ENCODE results near the gene SHISA8.

SHISA8 gene

GRCh38 chr22:41917903-41918791 lies 3.3 kb upstream of the SHISA8 start:
- FAIRE-seq (no peak), DNase-seq (ENCODE audit: insufficient read length, low spot score) (no peak)
- TF ChIP-seq CTCF (IDR thresholded peaks at IDR 0.05; ENCODE audit: insufficient read depth, missing control alignments), result no peak

- FAIRE-seq (no peak), DNase-seq (ENCODE audit: insufficient read length, low spot score) (no peak)
- TF ChIP-seq CTCF (IDR thresholded peaks at IDR 0.05; ENCODE audit: insufficient read depth, missing control alignments), result no peak
Observed at GRCh38 chr22:41917375-41917902, 2.6 kb upstream of the SHISA8 start.

- FAIRE-seq, result no peak
- no peak for DNase-seq (ENCODE audit: insufficient read length, low spot score)
- TF ChIP-seq CTCF (IDR thresholded peaks at IDR 0.05; ENCODE audit: insufficient read depth, missing control alignments), result no peak
Observed at GRCh38 chr22:41916745-41917358, 2.0 kb upstream of the SHISA8 start.

DNA sequence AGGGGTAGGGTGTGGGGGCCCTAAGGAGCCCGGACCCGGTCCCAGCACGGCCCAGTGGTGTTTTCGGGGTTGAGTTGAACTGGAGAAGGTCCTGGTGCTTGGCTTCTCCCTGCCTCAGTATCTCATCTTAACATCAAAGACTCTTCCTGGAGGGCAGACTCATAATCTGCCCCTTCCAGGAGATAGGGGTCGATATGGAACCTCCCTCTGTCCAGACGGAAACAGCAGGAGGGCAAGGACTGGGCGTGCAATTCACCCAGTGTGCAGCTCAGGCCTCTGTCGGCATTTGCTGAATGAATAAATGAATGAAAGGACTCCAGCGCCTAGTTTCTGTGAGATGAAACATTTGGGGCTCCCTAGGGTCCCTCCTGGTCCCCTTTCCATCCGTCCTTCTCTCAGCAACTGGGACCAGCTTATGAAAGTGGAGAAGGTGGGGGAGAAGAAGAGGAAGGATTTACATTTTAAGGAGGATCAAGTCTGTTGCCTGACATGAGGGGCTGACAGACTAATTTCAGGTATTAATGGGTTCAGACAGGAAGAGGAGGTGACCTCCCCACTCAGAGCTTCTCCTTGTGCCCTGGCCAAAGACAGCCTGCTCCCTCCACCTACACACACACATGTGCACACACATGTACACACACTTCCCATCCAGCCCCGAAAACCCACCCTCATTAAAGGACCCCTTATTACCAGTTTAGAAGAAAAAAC lies 1.1 kb upstream of the SHISA8 start:
- FAIRE-seq (no peak), DNase-seq (ENCODE audit: insufficient read length, low spot score) (no peak)
- no peak for TF ChIP-seq CTCF (IDR thresholded peaks at IDR 0.05; ENCODE audit: insufficient read depth, missing control alignments)

- FAIRE-seq, result no peak
- no peak for TF ChIP-seq CTCF (IDR thresholded peaks at IDR 0.05; ENCODE audit: insufficient read depth, missing control alignments)
Observed at GRCh38 chr22:41914611-41915034, 251 bp downstream of the SHISA8 start.

DNA sequence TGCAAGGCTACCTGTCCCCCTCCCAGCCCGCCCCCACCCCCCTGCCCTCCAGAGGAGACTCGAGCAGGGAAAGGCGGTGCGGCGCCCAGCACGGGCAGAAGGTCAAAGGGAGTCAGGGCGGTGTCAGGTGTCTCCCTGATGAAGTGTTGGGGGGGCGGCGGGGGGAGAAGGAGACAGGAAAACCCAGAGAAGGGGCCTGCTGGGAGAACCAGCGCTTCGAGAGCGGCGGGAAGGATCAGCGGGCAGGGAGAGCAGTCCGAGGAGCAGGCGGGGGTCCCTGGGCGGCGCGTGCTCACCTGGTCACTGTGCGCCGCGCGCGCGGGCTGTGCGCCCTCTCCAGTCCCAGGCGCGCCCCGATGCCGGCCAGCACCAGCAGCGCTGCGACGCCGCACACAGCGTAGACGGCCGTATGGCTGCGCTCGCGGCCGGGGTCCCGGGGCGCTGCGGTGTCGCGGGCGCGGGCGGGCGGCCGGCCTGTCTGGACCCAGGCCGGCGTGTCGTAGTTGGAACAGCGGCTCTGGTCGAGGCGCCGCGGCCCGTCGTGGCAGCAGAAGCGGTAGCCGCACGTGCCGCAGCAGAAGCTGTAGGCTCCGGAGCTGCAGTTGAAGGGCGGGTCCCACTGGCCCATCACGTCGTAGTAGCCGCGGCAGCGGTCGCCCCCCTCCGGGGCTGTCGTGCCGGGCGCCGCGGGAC lies 886 bp downstream of the SHISA8 start:
- DNase-seq (ENCODE audit: insufficient read length, low spot score) (no peak), FAIRE-seq (no peak)
- TF ChIP-seq CTCF (IDR thresholded peaks at IDR 0.05; ENCODE audit: insufficient read depth, missing control alignments), result no peak

More at GRCh38 chr22:41914611-41915034, 251 bp downstream of the SHISA8 start:
- no peak for DNase-seq (ENCODE audit: insufficient read length, low spot score)

All from D721Med (cell line).